K562 (cell line): ENCODE results near the gene CCDC33. TPM values are rescaled to one million over a fixed set of nuclear protein-coding genes. Genes with fewer than 3 reads are reported as not detected.

Experiments used
- CBFB ChIP-seq: sonication (generic); formaldehyde crosslinking; IDR thresholded peaks from 2 replicates; pipeline ENCODE4 v1.4.0; 2020; ENCODE audit warnings: mild to moderate bottlenecking, missing genetic modification reagents
- CTBP1 ChIP-seq: fragments of 450-650 bp; IDR thresholded peaks from 2 replicates; pipeline ENCODE4 v1.6.1; 2016; ENCODE audit warnings: borderline replicate concordance
- CTCF ChIP-seq, 3 experiments: IDR thresholded peaks in 2 of 3; conservative IDR thresholded peaks in 1 of 3; 2 replicates each; pipeline ENCODE4 v1.5.1; 2011 to 2012; ENCODE audit warnings: low read length in 3 of 3, mild to moderate bottlenecking in 3 of 3, control low read depth in 2 of 3, improper control_type of control experiment in 1 of 3, inconsistent platforms in 1 of 3, low read depth in 1 of 3, mixed read lengths in 1 of 3, moderate library complexity in 1 of 3; ENCODE audit not compliant: insufficient read depth in 2 of 3
- FOXJ2 ChIP-seq: fragments of 200-800 bp; sonication (Bioruptor generic); IDR thresholded peaks from 2 replicates; pipeline ENCODE4 v1.6.1; 2016; ENCODE audit warnings: missing genetic modification characterization, missing compliant biosample characterization
- GATAD2A ChIP-seq: fragments of 450-650 bp; IDR thresholded peaks from 2 replicates; pipeline ENCODE4 v1.6.1; 2017
- IFI16 ChIP-seq: fragments of 250-450 bp; sonication (Bioruptor Pico); IDR thresholded peaks from 2 replicates; pipeline ENCODE4 v2.1.2; 2022; ENCODE audit warnings: mild to moderate bottlenecking, inconsistent platforms
- PHB2 ChIP-seq: fragments of 450-650 bp; IDR thresholded peaks from 2 replicates; pipeline ENCODE4 v1.6.1; 2017; ENCODE audit warnings: low read depth
- PREB ChIP-seq: sonication (generic); formaldehyde crosslinking; IDR thresholded peaks from 2 replicates; pipeline ENCODE4 v1.8.1; 2023; ENCODE audit warnings: mild to moderate bottlenecking, missing genetic modification reagents
- RAD21 ChIP-seq, 2 experiments: fragments of 250-450 bp in 1 of 2; fragments of 450-650 bp in 1 of 2; sonication (Bioruptor Pico) in 1 of 2; formaldehyde crosslinking in 1 of 2; IDR thresholded peaks in 1 of 2; conservative IDR thresholded peaks in 1 of 2; 2 replicates each; pipeline versions ENCODE4 v1.4.0 to v1.8.0; 2020 to 2022; ENCODE audit warnings: mild to moderate bottlenecking in 2 of 2, moderate library complexity in 1 of 2
- RB1 ChIP-seq: fragments of 450-650 bp; IDR thresholded peaks from 2 replicates; pipeline ENCODE4 v1.6.1; 2017; ENCODE audit warnings: low read depth, mild to moderate bottlenecking
- RCOR1 ChIP-seq, 2 experiments: IDR thresholded peaks; 2 replicates each; pipeline ENCODE4 v1.6.1; 2012; ENCODE audit warnings: low read depth in 2 of 2, low read length in 2 of 2, borderline replicate concordance in 1 of 2, improper control_type of control experiment in 1 of 2
- REST ChIP-seq, 2 experiments: fragments of 450-650 bp; formaldehyde crosslinking in 1 of 2; IDR thresholded peaks; 2 replicates each; pipeline versions ENCODE4 v1.4.0 to v1.6.1; 2014 to 2020; ENCODE audit warnings: mild to moderate bottlenecking in 2 of 2, borderline replicate concordance in 1 of 2, low read depth in 1 of 2
- SMC3 ChIP-seq: conservative IDR thresholded peaks from 2 replicates; pipeline ENCODE4 v1.6.1; 2011; ENCODE audit warnings: low read depth, low read length, improper control_type of control experiment; ENCODE audit not compliant: insufficient read depth
- STAG1 ChIP-seq: sonication (generic); formaldehyde crosslinking; IDR thresholded peaks from 2 replicates; pipeline ENCODE4 v1.5.0; 2020; ENCODE audit warnings: missing genetic modification reagents, borderline replicate concordance
- TCF3 ChIP-seq: sonication (generic); formaldehyde crosslinking; IDR thresholded peaks from 2 replicates; pipeline ENCODE4 v1.4.0; 2020; ENCODE audit warnings: mild to moderate bottlenecking, missing genetic modification reagents
- ZFX ChIP-seq: sonication (generic); formaldehyde crosslinking; IDR thresholded peaks from 2 replicates; pipeline ENCODE4 v1.8.0; 2022; ENCODE audit warnings: mild to moderate bottlenecking, missing genetic modification reagents, moderate library complexity
- ZNF347 ChIP-seq: fragments of 450-650 bp; formaldehyde crosslinking; IDR thresholded peaks from 2 replicates; pipeline ENCODE4 v1.4.0; 2020; ENCODE audit warnings: low read depth, mild to moderate bottlenecking, moderate library complexity
- polyA plus RNA-seq, 8 experiments: library from polyadenylated mRNA; depleted of rRNA in 4 of 8; stranded (reverse) in 5 of 8; unstranded in 3 of 8; fragments of >200 nt; fragmentation: Nextera tagmentation in 2 of 8; fragmentation: Illumina TruSeq in 1 of 8; extraction: Ambion mirVana in 2 of 8; extraction: Trizol in 1 of 8; gene quantifications; 2 replicates each; pipeline versions ENCODE4 v1.2.1 to v1.2.3, GENCODE V29; 2011 to 2014; ENCODE audit warnings: inconsistent platforms in 1 of 8, missing spikeins in 1 of 8
- total RNA-seq, 7 experiments: library from RNA; depleted of rRNA in 6 of 7; stranded (reverse); fragments of >200 nt in 6 of 7; fragmentation: Illumina TruSeq in 2 of 7; extraction: Trizol in 2 of 7; gene quantifications; 2 replicates each; pipeline versions ENCODE4 v1.2.1 to v1.2.3, GENCODE V29; 2011 to 2021; ENCODE audit warnings: low replicate concordance in 1 of 7

The CCDC33 gene
- total and polyA plus RNA-seq, 9 of the 15 experiments (the other 6 are each of a cell fraction or from before 2014, with no cell fraction given) = 0.08 to 1.1 (median 0.15) TPM; not detected in 4

GRCh38 chr15:74322558-74323180 is 86.5 kb downstream of the CCDC33 start (continued):
- TF ChIP-seq REST (IDR thresholded peaks at IDR 0.05; ENCODE audit: borderline replicate concordance) = peak; percentile 85
- TF ChIP-seq REST (CRISPR knock-in tag; IDR thresholded peaks at IDR 0.05; ENCODE audit: low read depth) = no peak
- no peak for TF ChIP-seq PREB (CRISPR knock-in tag)
- peak; percentile 87 to 97 for TF ChIP-seq RAD21 (CRISPR knock-in tag; conservative IDR thresholded peaks at IDR 0.05 in 1 of 2, IDR thresholded peaks at IDR 0.05 in 1 of 2)
- peak; percentile 67; the same call in 1 of the 2 replicates for TF ChIP-seq CTBP1
- peak; percentile 48; the same call in 1 of the 2 replicates for TF ChIP-seq RB1
- TF ChIP-seq CBFB (CRISPR knock-in tag) = peak; percentile 87; the same call in 1 of the 2 replicates
- TF ChIP-seq RCOR1 (IDR thresholded peaks at IDR 0.05; ENCODE audit: borderline replicate concordance in 1 of 2, low read depth in 2 of 2, low read length in 2 of 2) = 0 out of 4 replicates have a peak, but pooled peaks of 1 of the 2 experiments have one; percentile 49
- TF ChIP-seq GATAD2A = no peak
- no peak for TF ChIP-seq ZFX (CRISPR knock-in tag)
- TF ChIP-seq FOXJ2 = no peak
- TF ChIP-seq CTCF (IDR thresholded peaks at IDR 0.05 in 2 of 3, conservative IDR thresholded peaks at IDR 0.05 in 1 of 3; ENCODE audit: insufficient read depth in 2 of 3, low read depth in 1 of 3, low read length in 3 of 3) = peak; percentile 93 to 95 (median 94)
- TF ChIP-seq SMC3 = peak; percentile 98
- peak; percentile 96 for TF ChIP-seq STAG1 (CRISPR knock-in tag)
- TF ChIP-seq PHB2 = no peak
- TF ChIP-seq ZNF347 (CRISPR knock-in tag) = no peak
- TF ChIP-seq TCF3 (CRISPR knock-in tag) = 0 out of 2 replicates have a peak, but pooled peaks have one; percentile 4
- TF ChIP-seq IFI16 (CRISPR knock-in tag) = no peak
